Suppressor macrophage treated with lipopolysaccharide for 4 hours (primary cell): Measurements from ENCODE around the gene NR5A2.

ENCODE experiments used
- DNase-seq: peaks from one replicate; pipeline ENCODE4 v3.0.0-alpha.2; 2020

Gene NR5A2

GRCh38 chr1:200211157-200211556, 183.6 kb downstream of the NR5A2 start:
- DNase-seq = no peak

GRCh38 chr1:200213392-200213791, 185.9 kb downstream of the NR5A2 start:
- DNase-seq = no peak

GRCh38 chr1:200213921-200214320, 186.4 kb downstream of the NR5A2 start:
- DNase-seq = no peak

GRCh38 chr1:200215350-200215749, 187.8 kb downstream of the NR5A2 start:
- no peak for DNase-seq

GRCh38 chr1:200217703-200218102, 190.2 kb downstream of the NR5A2 start:
- no peak for DNase-seq

GRCh38 chr1:200221614-200222282, 194.2 kb downstream of the NR5A2 start:
- DNase-seq = no peak

- no peak for DNase-seq
These were observed 195.7 kb downstream of the NR5A2 start for GRCh38 chr1:200223207-200223606.

- DNase-seq = no peak
These were observed 196.1 kb downstream of the NR5A2 start for GRCh38 chr1:200223613-200224012.

- DNase-seq = no peak
These were observed 196.8 kb downstream of the NR5A2 start for GRCh38 chr1:200224315-200224714.

GRCh38 chr1:200226268-200226968, 198.9 kb downstream of the NR5A2 start:
- DNase-seq = no peak

- no peak for DNase-seq
These were observed 199.4 kb downstream of the NR5A2 start for GRCh38 chr1:200226969-200227303.
